GM21717 (cell line): ENCODE data around the gene PPP1R8.
"Not testable (repeated sequence)": the region's sequence is repeated elsewhere in the genome, so short reads cannot be mapped to it uniquely, and the experiment has no call there.

Experiments
- ATAC-seq: cut with Tn5 transposase; IDR thresholded peaks from one replicate; pipeline ENCODE4 v1.9.1; 2021; ENCODE audit warnings: mild to moderate bottlenecking, moderate library complexity; ENCODE audit not compliant: unreplicated experiment

PPP1R8 gene

DNA sequence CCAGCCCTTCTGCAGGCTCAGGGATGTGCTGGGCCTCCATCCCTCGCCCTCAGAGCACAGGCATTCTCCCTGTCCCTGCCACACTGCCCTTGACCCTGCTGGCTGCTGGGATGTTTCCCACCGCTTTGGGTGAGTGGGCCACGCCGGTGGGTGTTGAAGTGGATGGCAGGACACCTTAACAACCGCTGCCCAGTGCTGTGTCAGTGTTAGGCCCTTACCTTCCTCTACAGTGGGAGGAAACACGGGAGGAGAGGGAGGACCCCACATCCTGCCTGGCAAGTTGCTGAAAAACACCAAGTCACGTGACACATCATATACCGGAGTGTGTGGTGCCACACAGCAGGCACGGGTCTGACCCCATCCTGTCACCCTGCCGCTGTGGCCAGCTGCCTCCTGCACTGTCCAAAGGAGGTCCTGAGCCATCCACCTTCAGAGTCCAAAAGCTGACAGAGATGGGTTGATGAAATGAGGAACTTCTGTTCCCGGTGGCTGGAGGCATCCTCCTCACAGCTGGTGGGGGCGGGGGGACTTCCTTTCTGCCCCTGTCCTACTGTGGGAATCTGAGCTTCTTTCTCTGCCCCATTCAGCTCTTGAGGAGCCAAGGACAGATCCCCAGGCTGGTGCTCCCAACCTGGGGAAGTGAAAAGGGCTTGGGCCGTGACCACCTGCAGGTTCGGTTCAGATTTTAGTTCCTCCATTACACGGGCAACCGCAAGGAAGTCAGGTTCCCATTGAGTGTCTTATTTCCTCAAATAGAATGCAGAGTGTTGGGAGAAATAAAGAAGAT is 38.5 kb downstream of the PPP1R8 start:
- ATAC-seq = no peak

DNA sequence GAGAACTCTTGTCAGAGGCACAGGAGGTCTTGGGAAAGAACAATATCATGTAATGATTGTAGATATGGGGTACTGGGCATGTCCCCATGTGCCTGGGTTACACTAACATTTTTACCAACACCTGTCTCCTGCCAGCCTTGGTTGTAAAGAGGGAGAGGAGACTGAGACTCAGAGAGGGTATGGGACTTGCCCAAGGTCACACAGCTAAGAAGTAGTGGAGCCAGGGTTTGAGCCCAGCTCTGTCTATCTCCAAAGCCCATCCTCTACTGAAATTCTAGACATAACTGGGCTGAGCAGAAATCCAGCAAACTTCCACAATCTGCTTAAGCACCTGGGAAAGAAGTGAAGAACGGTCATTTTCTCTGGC is 39.1 kb downstream of the PPP1R8 start:
- ATAC-seq = no peak

DNA sequence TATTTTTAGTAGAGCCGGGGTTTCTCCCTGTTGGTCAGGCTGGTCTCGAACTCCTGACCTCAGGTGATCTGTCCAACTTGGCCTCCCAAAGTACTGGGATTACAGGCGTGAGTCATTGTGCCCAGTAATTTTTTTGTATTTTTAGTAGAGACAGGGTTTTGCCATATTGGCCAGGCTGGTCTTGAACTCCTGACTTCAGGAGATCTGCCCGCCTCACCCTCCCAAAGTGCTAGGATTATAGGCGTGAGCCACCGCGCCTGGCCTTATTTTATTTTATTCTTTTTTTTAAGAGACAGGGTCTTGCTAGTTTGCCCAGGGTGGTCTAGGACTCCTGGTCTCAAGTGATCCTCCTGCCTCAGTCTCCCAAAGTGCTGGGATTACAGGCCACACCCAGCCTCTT is 40.5 kb downstream of the PPP1R8 start:
- not testable (repeated sequence) for ATAC-seq

DNA sequence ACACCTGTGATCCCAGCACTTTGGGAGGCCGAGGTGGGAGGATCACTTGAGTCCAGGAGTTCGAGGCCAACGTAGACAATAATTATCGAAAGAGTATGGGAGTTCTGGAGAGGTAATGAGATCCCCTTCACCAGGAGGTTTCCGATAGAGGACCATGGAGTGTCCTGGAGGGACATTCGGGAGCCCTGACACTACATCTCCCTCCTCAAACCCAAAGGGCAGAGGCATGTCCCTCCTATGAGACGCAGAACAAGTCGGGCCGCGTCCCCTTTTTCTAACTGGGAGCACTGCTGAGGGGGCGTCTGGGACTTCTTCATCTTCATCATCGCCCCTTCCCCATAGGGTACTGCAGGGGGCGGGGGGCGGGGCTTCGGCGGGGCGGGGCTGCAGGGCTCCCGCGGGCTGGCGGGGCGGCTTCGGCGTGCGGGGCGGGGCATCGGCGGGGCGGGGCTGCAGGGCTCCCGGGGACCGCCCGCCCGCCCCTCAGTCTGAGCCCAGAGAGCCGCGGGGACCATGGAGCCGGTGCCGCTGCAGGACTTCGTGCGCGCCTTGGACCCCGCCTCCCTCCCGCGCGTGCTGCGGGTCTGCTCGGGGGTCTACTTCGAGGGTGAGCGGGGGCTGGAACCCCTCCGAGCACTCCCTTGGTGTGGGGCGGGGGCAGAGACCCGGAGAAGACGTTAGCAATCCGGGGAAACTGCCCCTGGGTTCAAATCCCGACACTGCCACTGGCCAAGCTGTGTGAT is 41.6 kb downstream of the PPP1R8 start, which contains the start of gene THEMIS2:
TSS of gene THEMIS2 (plus strand) at position 486 of the 743 bp plus-strand sequence. CDS start at position 514, 28 bp downstream.
- ATAC-seq = no peak

DNA sequence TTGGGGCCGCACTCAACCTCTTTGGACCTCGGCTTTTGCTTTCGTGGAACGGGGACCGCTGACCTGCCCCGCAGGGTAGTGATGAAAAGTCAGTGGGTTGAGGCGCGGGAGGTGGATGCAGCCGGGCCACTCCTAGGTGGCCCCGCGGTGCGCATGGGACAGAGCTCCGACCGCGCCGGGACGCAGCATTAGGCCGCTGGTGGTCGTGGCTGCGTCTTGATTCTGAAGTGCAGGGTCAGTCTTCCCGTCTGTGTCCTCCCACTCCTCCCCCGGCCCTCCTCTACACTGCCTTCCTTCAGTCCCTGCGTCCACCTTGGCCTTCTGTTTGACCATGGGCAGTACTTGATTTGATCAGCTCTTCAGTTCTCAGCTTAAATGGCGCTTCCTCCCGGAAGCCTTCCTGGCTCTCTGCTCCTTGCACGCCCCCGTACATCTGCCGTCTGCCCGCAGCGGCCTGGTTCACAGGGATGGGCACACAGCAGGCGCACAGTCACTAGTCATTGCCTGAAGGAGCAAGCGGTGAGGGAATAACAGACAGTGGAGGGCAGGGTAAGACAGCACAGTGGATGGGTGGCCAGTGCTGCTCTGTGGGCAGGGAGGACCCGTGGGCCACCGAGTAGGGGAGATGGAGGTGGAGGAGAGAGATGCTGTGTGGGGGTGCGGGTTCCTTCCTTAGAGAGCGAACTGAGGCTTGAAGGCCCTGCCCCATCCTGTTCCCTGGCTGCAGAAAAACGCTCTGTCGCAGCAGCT is 42.4 kb downstream of the PPP1R8 start:
- no peak for ATAC-seq

DNA sequence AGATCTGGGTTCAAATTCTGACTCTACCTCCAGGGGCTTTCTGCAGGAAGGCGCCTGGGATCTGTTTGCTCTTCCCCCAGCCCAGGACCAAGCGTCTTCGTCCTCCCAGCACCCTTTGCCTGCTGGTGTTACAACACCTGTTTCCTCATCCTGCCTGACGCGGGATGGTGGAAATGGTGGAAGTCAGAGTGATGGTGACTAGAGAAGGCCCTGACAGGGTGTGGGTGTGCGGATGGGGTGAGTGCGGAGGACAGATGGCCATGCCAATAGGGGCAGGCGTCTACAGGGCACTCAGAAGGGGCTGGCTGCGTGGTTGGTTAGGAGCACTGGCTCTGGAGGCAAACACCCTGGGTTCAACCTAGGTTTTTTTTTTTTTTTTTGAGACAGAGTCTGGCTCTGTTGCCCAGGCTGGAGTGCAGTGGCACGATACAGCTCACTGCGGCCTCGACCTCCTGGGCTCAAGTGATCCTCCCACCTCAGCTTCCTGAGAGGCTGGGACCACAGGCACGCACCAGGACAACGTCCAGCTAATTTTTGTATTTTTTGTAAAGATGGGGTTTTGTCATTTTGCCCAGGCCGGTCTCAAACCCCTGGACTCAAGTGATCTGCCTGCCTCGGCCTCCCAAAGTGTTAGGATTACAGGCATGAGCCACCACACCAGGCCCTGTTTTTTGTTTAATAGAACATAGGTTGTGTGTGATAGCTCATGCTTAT is 43.2 kb downstream of the PPP1R8 start:
- no peak for ATAC-seq

DNA sequence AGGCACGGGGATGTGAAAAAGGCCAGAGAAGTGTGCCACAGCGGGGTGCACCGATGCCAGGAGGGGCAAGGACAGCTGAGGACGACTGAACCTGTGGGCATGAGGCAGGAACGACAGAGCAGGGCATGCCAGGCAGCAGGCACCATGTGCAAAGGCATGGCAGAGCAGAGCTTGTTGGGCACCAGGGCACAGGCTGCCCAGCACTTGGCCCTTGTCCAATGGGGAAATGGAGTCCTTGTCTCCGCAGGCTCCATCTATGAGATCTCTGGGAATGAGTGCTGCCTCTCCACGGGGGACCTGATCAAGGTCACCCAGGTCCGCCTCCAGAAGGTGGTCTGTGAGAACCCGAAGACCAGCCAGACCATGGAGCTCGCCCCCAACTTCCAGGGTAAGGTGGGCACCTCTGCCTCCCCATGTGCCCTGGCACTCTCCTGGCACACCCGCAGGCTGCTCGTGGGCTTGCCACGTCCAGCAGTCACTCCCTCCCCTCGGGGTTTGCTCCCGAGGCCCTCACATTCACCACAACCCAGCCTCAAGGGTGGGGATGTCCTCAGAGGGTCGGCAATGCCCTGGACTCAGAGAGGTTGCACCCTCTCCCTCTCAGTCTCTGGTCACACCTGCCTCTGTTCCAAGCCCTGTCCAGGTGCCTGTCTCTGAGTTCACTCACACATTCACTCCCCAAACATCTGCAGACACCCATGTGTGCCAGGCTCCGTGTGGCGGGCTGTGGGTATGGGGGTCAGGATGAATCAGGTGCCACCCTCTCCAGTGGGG is 45.9 kb downstream of the PPP1R8 start:
- ATAC-seq = no peak

DNA sequence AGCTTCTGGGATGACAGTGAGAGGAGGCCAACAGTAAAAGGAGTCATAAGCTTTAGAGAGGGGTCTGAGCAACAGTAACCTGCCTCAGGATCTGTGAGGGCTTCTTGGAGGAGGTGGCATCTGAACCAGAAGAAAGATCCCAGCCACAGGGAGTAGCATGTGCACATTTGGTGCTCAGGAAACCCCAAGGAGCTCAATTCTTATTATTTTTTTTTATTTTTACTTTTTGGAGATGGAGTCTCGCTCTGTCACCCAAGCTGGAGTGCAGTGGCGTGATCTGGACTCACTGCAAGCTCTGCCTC is 46.5 kb downstream of the PPP1R8 start:
- no peak for ATAC-seq

DNA sequence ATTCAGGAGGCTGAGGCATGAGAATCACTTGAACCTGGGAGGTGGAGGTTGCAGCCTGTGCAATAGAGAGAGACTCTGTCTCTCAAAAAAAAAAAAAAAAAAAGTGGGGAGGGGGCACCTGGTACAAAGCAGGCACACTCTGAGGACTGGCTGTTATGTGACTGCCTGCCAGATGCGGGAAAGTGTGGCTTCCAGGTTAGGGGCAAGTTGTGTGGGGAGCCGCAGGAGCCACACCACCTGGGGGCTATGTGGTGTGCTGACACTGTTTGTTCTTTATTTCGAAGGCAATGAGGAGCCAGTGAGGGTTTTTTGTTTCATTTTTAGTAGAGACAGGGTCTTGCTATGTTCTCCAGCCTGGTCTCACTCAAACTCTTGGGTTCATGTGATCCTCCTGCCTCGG is 47.5 kb downstream of the PPP1R8 start:
- ATAC-seq = no peak

DNA sequence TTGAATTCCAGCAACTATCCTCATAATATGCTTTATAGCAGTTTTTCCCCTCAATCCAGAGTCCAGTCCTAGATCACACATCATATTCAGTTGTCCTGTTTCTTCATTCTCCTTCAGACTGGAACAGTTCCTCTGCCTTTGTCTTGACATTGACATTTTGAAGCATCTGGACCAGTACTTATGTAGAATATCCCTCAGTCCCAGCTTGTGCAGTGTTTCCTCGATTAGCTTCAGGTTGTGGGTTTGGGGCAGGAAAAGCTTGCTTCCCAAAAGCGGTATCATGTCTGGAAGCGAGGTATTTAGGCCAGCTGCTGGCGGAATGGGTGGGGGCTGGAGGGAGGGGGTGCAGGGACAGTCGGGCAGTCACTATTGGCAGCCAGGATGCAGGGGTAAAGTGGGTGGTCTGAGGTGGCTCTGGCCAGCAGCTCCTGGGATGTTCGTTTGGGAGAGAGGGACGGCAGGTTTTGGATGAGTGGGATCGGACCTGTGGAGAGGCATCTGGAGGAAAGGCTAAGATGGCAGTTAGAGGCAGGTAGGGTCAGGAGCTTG is 48.3 kb downstream of the PPP1R8 start:
- no peak for ATAC-seq

DNA sequence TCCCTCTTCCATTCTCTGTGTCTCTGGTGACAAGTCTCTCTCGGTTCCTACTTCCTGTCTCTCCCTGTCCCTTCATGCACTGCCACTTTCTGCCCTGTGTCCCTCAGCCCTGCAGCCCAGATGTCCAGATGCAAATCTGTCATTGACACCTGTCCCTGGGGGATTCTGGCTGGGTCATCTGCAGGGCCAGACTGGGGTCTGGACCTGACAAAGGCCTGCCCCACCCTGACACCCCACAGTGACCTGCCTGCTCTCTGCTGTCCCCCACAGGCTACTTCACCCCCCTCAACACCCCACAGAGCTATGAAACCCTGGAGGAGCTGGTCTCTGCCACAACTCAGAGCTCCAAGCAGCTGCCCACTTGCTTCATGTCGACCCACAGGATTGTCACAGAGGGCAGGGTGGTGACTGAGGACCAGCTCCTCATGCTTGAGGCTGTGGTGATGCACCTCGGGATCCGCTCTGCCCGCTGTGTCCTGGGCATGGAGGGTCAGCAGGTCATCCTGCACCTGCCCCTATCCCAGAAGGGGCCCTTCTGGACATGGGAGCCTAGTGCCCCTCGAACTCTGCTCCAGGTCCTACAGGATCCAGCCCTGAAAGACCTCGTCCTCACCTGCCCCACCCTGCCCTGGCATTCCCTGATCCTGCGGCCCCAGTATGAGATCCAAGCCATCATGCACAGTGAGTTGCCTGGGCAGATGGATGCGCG is 48.9 kb downstream of the PPP1R8 start:
- ATAC-seq = no peak

DNA sequence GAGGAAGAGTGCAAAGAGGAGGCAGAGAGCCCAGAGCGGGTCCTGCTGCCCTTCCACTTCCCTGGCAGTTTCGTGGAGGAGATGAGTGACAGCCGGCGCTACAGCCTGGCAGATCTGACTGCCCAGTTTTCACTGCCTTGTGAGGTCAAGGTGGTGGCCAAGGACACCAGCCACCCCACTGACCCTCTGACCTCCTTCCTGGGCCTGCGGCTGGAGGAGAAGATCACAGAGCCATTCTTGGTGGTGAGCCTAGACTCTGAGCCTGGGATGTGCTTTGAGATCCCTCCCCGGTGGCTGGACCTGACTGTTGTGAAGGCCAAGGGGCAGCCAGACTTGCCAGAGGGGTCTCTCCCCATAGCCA is 51.9 kb downstream of the PPP1R8 start:
- no peak for ATAC-seq

DNA sequence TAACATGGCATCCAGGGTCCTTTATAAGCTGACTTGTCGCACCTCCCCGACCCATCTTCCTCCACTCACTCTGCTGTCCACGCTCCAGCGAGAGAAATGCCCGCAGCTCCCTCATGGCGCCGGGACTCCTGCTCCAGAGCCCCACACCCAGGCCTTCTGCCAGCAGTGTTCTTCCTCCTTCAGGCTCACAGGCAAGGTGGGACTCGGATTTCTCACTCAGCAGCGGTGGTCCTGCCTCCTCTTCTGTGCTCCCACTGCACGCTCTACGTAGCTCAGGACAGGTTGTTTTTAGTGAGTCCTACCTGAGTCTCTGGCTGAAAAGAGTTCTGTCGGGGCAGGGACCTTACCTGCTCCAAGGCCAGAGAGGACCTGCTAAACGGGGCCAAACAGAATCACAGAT is 53.0 kb downstream of the PPP1R8 start:
- ATAC-seq = peak; percentile 7

DNA sequence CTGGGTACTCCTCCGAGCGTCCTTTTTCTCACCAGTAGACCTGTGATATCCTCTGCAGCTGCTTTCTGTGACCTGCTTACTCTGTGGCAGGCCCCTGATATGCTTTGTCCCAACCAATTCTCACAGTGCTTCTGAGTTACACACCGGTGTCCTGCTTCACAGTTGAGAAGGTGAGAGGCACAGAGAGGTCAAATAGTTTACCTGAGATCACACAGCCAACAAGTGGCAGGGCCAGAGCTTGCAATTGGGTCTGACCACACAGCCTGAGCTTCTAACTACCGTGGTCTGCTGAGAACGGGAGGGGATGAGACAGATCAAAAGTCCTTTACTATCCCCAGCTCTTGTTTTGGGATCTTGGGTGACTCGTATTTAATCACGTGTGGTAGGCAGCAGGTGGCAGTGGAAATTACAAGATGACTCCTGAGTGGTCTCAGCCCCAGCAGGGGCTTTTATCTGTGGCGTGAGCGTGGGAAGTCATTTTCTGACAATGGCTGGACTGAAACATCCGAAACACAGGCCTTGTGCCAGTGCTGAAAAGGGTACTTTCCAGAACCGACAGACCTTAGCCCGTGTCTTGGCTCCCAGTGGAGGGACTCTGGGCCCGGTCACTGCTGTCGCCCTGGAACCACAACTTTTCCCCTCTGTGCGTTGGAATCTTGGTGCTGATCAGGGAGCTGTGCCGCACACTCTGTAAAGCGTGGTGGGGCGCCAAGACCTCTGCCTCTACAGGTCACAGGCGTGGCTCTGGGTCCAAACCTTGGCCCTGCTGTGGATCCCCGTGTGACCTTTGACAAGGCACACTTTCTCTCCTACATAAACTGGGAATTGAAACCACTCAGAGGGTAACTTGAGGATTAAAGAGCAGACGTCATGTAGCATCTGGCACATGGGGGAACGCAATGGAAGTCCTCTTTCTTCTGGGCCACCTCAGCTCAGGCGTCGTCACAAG is 53.7 kb downstream of the PPP1R8 start:
- peak; percentile 45 for ATAC-seq

DNA sequence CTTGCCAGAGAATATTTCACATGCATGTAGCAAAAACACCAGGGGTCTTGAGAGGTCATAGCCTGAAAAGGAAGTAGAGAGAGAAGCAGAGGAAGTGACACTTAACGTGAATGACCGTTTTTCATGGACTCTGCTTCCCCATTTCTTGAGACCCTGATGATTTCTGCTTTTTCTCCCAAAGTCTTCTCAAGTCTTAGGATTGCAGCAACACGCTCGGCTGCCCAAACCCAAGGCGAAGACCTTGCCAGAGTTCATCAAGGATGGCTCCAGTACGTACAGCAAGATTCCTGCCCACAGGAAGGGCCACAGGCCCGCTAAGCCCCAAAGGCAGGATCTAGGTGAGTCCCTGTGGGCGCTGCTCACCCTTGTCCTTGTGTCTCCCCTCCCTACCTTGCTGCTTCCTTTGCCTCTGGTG is 54.5 kb downstream of the PPP1R8 start:
- no peak for ATAC-seq

DNA sequence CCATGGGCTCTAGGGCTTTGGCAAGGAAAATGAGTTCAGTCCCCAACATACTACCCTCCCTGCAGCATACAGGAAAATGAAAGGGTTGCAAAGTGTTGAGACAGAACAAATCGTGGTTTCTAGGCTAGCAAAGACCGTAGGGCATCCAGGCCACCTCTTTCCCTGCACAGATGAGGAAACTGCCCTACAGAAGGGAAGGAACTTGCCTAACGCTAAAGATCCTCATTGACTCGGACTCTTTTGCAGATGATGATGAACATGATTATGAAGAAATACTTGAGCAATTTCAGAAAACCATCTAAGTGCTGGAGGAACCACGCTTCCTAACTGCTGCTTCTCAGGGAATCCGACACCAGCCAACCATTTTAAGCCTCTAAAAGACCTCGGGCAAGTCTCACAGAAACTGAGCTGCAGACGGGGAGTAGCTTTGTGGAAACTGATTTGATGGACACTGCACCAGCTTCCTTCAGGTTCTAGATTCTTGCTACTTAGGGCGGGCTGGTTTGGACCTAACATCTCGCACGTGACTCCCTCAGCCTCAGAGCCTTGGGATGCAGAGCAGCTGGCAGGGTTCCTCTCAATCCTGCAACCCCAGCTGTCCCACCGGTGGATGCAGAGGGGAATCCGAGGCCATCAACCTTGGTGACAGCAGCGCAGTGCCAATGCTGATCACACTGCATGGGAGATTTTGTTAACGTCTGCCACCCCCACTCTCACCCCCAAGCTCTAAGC is 55.2 kb downstream of the PPP1R8 start:
- no peak for ATAC-seq

DNA sequence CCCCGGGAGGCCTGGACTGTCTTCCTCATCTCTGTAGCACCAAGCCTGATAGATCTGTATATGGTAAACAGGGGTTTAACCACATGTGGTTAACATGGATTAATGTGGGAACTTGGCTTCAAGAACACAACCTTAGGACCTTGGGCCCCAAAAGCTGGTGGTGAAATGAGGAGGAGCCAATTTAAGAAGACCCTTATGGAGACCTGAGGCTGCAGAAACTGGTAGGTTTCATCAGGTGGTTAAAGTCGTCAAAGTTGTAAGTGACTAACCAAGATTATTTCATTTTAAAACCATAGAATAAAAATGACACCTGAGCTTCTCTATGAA is 55.7 kb downstream of the PPP1R8 start:
- no peak for ATAC-seq

DNA sequence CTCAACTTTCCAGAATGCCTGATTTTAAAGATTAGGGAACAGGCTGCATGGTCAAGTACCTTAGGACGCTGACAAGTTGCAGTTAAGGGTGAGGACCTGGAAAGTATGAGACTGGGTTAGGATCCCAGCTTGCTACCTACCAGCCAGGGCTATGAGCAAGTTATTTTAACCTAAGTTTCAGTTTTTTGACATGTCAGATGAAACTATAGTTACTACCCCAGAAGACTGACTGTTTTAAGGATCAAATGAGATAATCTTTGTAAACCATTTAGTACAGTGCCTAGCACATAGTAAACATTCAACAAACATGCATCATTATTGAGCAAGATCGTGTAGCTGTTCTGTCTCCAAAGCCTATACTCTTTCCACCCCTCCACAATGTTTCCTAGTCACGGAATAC is 56.2 kb downstream of the PPP1R8 start:
- no peak for ATAC-seq
